Activated naive CD4-positive, alpha-beta T cell treated with anti-CD3 and anti-CD28 coated beads, Interleukin-2, amount 50 U/mL, for 16 hours (primary cell): ENCODE measurements around the gene CCDC137.
A peak's percentile ranks its signal among the peaks of the same experiment; 100 is the strongest.

Experiments
- DNase-seq: peaks from one replicate; pipeline ENCODE4 v3.0.0-alpha.2; 2020

The CCDC137 gene

DNA sequence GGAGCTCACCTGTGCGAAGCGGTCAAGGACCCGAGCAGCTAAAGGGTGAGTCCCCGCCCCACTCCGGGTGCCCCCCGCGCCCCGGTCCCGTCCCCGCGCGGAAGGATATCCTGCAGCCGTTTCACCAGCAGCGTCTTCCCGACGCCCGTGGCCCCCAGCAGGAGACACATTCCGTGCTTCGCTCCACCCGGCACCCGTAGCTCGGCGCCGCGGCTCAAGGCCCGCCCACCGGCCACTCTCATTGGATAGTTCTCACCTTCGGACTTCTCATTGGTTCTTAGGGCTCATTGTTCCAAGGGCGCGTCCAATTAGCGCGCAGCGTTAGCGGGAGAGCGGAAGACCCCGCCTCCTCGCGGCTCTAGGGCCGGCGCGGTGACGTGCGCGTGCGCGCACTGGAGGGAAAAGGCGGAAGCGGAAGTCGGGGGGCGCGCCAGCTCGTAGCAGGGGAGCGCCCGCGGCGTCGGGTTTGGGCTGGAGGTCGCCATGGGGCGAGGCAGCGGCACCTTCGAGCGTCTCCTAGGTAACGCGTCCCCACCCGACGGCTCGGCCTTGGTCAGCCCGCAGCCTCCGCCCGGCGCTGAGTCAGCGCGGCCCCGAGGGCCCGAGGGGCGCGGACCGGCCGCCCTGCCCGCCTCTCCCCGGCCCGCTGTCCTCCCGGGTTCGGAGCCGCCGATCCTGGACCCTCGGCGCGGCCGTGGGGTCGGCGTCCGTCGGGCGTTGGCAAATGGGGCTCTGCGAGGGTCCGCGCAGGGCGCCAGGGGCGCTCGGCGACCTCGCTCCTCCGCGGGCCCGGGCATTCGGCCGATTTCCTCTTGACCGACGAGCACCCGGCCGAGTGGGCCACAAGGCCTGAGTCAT lies 17.3 kb downstream of the CCDC137 start, which contains the start of the genes ARL16 and HGS:
TSS of gene ARL16 (minus strand) at position 214 of the 858 bp plus-strand sequence. CDS start at position 170, 44 bp downstream.
TSS of gene HGS (plus strand) at position 428 of the 858 bp plus-strand sequence. CDS start at position 484, 56 bp downstream.
- peak; percentile 97 for DNase-seq

DNA sequence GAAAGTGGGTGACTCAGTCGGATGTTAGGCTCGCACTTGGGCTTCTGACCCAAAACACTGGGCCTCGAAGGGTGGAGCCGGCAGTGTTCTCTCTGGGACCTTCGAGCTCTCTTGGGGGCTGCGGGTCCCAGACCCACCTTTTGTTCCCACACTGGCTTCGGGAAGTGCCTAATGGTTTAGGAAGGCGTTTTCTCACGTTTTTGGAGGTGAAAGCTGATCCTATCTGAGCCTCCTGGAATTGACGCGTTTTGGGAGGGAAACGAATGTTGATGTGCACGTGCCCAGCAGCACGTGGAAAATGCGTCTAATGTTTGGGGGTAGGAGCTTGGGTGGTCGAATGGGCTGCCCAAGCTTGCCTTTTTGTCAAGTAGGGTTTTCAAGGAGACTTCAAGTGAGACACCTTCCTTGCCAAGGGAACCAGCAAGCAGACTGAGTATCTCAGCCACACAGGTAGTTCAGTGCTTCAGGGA lies 17.9 kb downstream of the CCDC137 start:
- no peak for DNase-seq

- peak; percentile 67 for DNase-seq
Observed at GRCh38 chr17:81685108-81685507, 18.6 kb downstream of the CCDC137 start.

- no peak for DNase-seq
Observed at GRCh38 chr17:81686614-81687013, 20.1 kb downstream of the CCDC137 start.

GRCh38 chr17:81687770-81688541 lies 21.4 kb downstream of the CCDC137 start:
- DNase-seq, result no peak

GRCh38 chr17:81688616-81689015 lies 22.1 kb downstream of the CCDC137 start:
- DNase-seq, result no peak

DNA sequence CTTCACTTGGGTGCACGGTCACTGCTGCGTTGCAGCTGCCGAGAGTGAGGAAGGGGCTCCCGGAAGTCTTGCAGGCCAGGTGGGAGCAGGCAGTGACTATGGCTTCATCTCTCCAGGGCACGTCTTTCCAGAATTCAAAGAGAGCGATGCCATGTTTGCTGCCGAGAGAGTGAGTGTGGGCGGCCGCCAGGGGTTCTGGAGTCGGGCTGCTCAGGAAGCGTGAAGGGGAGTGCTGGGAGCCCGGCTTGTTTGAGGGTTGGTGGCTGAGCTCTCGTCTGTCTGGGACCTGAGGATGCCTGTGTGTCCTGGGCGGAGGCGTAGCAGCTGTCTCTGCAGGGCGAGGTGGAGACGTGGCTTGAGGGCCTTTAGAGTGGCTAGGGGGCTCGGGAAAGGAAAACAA lies 23.5 kb downstream of the CCDC137 start:
- DNase-seq, result no peak

DNA sequence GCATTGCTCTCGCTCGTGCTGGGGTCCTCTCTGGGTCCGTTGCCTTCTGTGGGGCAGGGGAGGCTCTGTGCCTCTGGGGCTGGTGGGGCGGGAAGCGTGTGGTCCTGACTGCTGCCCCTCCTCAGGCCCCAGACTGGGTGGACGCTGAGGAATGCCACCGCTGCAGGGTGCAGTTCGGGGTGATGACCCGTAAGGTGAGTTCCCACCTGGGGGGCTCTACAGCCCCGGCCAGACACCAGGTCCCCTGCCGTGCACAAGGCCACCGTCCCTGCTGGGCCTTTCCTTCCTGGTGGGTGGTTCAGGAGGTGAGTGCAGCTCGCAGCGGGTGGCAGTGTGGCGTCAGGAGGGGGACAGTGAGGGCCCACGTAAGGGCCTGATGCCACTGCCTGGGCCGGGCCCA lies 24.0 kb downstream of the CCDC137 start:
- DNase-seq, result no peak

- DNase-seq, result no peak
Observed at GRCh38 chr17:81691196-81691595, 24.7 kb downstream of the CCDC137 start.

DNA sequence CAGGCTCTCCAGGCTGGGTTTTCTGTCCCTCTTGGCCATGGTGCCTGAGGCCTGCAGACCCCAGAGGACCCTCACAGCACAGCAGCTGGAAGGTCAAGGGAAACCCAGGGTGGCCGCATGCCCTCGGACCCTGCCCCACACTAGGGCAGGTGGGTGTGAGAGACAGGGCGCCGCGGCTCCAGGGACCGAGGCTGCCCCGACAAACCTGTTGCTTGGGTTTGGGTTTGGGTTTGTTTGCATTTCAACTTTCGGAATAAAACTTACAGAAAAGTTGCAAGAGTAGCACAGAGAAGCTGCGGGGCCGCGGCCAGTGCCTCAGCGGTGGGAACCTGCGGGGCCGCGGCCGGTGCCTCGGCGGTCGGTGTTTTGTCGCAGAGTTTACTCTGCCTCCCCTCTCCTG lies 25.1 kb downstream of the CCDC137 start:
- DNase-seq, result no peak

DNA sequence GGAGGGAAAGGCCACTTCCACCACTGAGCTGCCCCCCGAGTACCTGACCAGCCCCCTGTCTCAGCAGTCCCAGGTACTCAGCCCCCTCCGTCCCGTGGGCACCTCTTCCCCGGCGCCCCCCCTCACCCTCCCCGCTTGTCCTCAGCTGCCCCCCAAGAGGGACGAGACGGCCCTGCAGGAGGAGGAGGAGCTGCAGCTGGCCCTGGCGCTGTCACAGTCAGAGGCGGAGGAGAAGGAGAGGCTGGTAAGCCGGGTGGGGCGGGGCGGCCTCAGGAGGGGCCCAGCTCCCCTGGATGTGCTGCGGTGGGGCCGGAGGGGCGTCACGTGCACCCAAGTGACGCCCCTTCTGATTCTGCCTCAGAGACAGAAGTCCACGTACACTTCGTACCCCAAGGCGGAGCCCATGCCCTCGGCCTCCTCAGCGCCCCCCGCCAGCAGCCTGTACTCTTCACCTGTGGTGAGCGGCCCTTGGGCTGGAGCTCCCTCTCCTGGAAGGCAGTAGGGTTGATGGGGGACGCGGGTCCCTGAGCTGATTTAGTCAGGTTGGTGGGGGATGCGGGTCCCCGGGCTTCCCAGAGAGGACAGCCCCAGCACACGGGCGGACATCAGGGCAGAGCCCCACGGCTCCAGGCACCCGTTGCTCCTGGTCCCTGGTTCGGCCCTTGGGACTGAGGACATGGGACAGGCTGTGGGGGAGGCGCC lies 27.1 kb downstream of the CCDC137 start:
- DNase-seq, result no peak

DNA sequence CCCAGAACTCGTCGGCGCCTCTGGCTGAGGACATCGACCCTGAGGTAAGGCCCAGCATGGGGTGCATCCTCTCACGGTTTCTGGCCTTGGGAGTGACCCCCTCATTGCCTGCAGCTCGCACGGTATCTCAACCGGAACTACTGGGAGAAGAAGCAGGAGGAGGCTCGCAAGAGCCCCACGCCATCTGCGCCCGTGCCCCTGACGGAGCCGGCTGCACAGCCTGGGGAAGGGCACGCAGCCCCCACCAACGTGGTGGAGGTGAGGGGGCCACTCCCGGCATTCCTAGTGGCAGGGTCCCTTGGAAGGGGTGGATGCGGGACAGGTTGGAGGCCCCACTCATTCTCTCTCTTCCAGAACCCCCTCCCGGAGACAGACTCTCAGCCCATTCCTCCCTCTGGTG lies 28.3 kb downstream of the CCDC137 start:
- no peak for DNase-seq

DNA sequence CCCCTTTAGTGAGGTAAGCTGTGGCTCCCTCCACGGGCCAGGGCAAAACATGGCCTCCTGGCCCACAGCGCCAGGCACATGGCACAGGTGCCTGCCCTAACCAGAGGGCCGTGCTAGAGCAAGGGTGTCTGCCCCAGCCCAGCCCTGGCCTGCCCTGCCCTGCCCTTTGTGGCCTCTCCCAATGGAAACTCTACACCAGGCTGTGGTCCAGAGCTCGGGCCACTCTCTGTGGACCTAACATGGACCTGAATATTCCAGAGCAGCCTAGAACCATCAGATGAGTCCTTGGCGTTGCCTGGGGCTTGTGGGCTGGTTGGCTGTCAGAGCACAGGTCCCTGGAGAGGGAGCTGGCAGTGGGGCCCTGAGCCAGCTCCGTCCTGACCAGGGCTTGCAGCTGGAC lies 28.7 kb downstream of the CCDC137 start:
- no peak for DNase-seq

DNA sequence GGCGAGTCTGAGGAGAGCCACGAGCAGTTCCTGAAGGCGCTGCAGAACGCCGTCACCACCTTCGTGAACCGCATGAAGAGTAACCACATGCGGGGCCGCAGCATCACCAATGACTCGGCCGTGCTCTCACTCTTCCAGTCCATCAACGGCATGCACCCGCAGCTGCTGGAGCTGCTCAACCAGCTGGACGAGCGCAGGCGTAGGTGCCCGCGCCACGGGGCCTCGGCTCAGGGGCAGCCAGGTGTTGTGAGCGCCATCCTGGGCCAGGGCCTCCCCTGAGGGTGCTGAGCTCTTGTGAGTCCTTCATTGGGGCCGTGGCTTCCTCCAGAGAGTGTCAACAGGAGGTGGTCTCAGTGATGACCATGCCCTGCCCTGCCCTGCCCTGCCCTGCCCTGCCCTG lies 29.3 kb downstream of the CCDC137 start:
- no peak for DNase-seq

- DNase-seq, result no peak
Observed at GRCh38 chr17:81696218-81696941, 29.8 kb downstream of the CCDC137 start.

DNA sequence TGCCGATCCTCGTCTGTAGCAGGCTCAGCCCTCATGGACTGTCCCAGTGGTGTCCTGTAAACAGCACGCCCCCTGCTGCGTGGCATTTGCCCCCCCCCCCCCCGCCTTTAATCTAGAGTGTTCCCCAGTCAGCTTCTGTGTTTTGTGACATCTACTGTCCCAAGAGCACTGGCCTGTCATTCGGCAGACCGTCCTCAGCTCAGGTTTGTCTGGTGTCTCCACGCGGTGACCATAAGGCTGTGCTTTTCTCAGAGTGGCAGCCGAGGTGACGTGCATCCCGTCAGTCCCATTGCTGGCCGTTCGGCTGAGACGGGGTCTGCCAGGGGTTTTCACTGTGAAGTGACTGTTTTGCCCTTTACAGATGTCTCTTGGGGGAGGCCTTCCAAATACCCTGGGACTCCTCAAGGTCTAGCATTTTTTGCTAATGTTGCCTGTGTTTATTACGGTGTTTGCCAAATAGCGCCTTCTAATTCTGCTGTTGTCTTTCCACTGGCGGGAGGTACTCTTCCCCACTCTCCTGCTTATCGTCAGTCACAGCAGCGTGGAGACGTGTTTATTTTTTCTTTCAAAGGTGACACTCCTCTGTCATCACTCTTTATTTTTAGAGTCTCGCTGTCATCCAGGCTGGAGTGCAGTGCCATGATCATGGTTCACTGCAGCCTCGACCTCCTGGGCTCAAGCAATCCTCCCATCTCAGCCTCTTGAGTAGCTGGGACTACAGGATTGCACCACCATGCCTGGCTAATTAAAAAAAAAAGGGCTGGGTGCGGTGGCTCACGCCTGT lies 30.9 kb downstream of the CCDC137 start:
- no peak for DNase-seq

DNA sequence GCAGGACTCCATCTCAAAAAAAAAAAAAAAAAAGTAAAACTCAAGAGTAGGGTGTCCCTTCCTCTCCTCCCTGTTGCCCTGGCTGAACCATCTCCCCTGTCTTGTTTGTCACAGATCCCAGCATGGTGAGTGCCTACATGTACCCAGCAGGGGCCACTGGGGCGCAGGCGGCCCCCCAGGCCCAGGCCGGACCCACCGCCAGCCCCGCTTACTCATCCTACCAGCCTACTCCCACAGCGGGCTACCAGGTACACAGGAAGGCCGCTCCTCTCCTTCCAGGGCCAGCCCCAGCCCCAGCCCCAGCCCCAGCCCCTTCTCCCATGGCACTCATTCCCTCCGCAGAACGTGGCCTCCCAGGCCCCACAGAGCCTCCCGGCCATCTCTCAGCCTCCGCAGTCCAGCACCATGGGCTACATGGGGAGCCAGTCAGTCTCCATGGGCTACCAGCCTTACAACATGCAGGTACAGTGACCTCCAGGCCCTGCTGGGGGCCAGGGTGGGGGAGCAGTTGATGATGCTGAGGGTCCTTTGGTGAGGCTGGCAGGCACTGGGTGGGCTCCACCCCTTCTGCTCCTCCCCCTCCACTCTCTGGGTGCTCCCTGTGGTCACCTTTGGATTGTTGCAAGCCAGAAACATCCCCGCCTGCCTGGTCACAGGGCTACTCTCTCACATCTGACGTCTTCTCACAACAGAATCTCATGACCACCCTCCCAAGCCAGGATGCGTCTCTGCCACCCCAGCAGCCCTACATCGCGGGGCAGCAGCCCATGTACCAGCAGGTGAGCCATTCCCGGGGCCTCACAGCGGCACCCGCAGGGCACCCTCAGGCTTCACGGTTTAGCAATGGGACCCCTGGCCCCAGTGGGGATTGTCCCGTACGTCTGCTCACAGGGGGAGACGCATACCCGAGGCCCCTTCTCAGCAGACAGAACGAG lies 34.1 kb downstream of the CCDC137 start:
- no peak for DNase-seq

- DNase-seq, result no peak
Observed at GRCh38 chr17:81701288-81702071, 34.9 kb downstream of the CCDC137 start.

- peak; percentile 88 for DNase-seq
Observed at GRCh38 chr17:81702934-81703746, 36.6 kb downstream of the CCDC137 start, which contains the start of gene MRPL12. Gene MRPL12 (plus strand): TSS chr17:81703367. CDS start chr17:81703502, 135 bp downstream.
